Measurements from ENCODE around the gene LRRC7. TPM values are rescaled to one million over a fixed set of nuclear protein-coding genes. Genes with fewer than 3 reads are reported as not detected.

Gene LRRC7
- total RNA-seq, 2 donors from 2014 or later: 2.8 to 3.0 TPM

DNA sequence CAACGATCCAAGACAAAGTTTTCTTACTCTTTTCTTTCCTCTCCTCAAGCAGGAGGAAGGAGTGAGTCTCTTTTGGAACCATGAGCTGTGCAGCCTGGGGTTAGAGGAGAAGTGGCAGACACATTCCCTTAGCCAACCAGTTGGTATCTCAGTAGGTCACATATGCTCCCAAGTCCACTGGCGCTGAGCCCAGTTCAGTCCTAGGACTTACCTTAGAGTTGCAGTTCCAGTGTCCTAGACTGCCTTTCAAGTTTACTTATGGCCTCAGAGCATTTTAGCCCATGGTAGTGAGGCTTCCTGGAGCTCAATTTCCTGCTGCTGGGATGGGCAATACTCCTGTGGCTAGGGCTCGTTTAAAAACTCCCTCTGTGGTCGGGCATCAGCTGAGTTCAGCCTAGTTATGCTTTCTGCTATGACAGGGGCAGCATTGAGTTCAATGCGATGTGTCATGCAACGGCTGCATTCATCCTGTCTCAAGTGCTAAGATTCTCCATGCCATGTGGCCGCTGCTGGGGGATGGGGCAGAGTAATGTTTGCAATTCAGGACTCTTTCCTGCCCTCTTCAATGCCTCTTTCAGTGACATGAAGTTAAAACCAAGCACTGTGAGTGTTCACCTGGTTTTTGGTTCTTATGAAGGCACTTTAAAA, 103.8 kb downstream of the LRRC7 start:
- Histone ChIP-seq H3K27ac (no peak overlapping the region), H3K27me3 (replicated peaks; ENCODE audit: insufficient read depth) (no peaks in the 10 kb centered on the region), H3K4me3 (no peak overlapping the region), H3K9me3 (no peaks in the 10 kb centered on the region), H3K4me1 (replicated peaks) (no peaks in the 10 kb centered on the region), H3K36me3 (no peaks in the 10 kb centered on the region)
- no peak for TF ChIP-seq CTCF (IDR thresholded peaks at IDR 0.05)
- no peak for TF ChIP-seq POLR2AphosphoS5 (IDR thresholded peaks at IDR 0.05)
- TF ChIP-seq POLR2A (IDR thresholded peaks at IDR 0.05): no peak
- WGBS: 89% methylated on average over 7 of the region's 7 CpGs
- intact Hi-C loops (cut with DNase I): no loop called here
- DNase-seq (ENCODE audit: low spot score): no peak

DNA sequence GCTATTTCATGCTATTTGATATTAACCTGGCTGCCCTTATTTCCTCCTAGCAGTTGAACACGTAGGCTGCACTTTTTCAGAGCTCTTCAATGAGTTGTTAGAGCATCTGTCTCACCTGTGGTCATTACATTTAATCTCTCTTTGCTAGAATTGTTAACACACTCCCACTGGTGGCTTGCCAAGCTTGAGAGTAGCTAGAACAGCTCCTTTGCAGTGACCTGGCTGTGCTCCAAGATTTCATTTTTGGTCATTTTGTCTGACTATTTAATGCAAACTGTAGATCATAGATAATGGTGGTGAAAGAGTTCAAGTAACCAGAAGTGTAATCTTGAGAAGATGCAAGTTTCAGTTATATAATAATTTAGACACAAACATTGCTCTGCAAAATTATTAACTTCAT, 105.6 kb downstream of the LRRC7 start:
- TF ChIP-seq POLR2AphosphoS5 (IDR thresholded peaks at IDR 0.05): no peak
- TF ChIP-seq POLR2A (IDR thresholded peaks at IDR 0.05): no peak
- TF ChIP-seq CTCF (IDR thresholded peaks at IDR 0.05): no peak
- no peaks in the 10 kb centered on the region for H3K36me3 ChIP-seq
- no peaks in the 10 kb centered on the region for H3K27me3 ChIP-seq (replicated peaks; ENCODE audit: insufficient read depth)
- no peaks in the 10 kb centered on the region for H3K4me1 ChIP-seq (replicated peaks)
- DNase-seq (ENCODE audit: low spot score): no peak
- WGBS: 15% methylated on average over 1 of the region's 1 CpG
- no peaks in the 10 kb centered on the region for H3K9me3 ChIP-seq
- H3K4me3 ChIP-seq: no peak overlapping the region
- intact Hi-C loops (cut with DNase I): no loop called here
- no peak overlapping the region for H3K27ac ChIP-seq

GRCh38 chr1:69679965-69680364, 112.2 kb downstream of the LRRC7 start:
- DNase-seq (ENCODE audit: low spot score): no peak
- Histone ChIP-seq H3K4me1 (replicated peaks) (no peaks in the 10 kb centered on the region), H3K36me3 (no peaks in the 10 kb centered on the region), H3K27ac (no peak overlapping the region), H3K9me3 (no peaks in the 10 kb centered on the region), H3K27me3 (replicated peaks; ENCODE audit: insufficient read depth) (no peaks in the 10 kb centered on the region), H3K4me3 (no peak overlapping the region)
- TF ChIP-seq POLR2A (IDR thresholded peaks at IDR 0.05): no peak
- TF ChIP-seq CTCF (IDR thresholded peaks at IDR 0.05): no peak
- TF ChIP-seq POLR2AphosphoS5 (IDR thresholded peaks at IDR 0.05): no peak
- 98% methylated on average over 2 of the region's 2 CpGs for WGBS
- intact Hi-C loops (cut with DNase I): no loop called here

GRCh38 chr1:69686367-69686984, 118.8 kb downstream of the LRRC7 start:
- Histone ChIP-seq H3K9me3 (no peaks in the 10 kb centered on the region), H3K4me1 (replicated peaks) (no peaks in the 10 kb centered on the region), H3K27ac (no peak overlapping the region), H3K4me3 (no peak overlapping the region), H3K27me3 (replicated peaks; ENCODE audit: insufficient read depth) (no peaks in the 10 kb centered on the region), H3K36me3 (no peaks in the 10 kb centered on the region)
- TF ChIP-seq CTCF (IDR thresholded peaks at IDR 0.05) (peak in 1 of 4 experiments; percentile 33), POLR2AphosphoS5 (IDR thresholded peaks at IDR 0.05) (no peak)
- 97% methylated on average over 1 of the region's 1 CpG for WGBS
- no peak for DNase-seq (ENCODE audit: low spot score)
- intact Hi-C loops (cut with DNase I): no loop called here

GRCh38 chr1:69688193-69688592, 120.5 kb downstream of the LRRC7 start:
- DNase-seq (ENCODE audit: low spot score): no peak
- Histone ChIP-seq H3K4me1 (replicated peaks) (no peaks in the 10 kb centered on the region), H3K27me3 (replicated peaks; ENCODE audit: insufficient read depth) (no peaks in the 10 kb centered on the region), H3K36me3 (no peaks in the 10 kb centered on the region), H3K4me3 (no peak overlapping the region), H3K9me3 (no peaks in the 10 kb centered on the region), H3K27ac (no peak overlapping the region)
- WGBS: 82% methylated on average over 2 of the region's 2 CpGs
- TF ChIP-seq CTCF (IDR thresholded peaks at IDR 0.05) (no peak), POLR2A (IDR thresholded peaks at IDR 0.05) (no peak), POLR2AphosphoS5 (IDR thresholded peaks at IDR 0.05) (no peak)
- intact Hi-C loops (cut with DNase I): no loop called here

All from prostate gland (tissue), 2 donors.